Stimulated activated CD4-positive, alpha-beta T cell treated with anti-CD3 and anti-CD28 coated beads, Interleukin-15, amount 100 ng/mL, for 24 hours (primary cell): Measurements from ENCODE around the gene EME1.
A peak's percentile ranks its signal among the peaks of the same experiment; 100 is the strongest.
"Not testable (repeated sequence)": the region's sequence is repeated elsewhere in the genome, so short reads cannot be mapped to it uniquely, and the experiment has no call there.

Source experiments
- DNase-seq: peaks from one replicate; pipeline ENCODE4 v3.0.0-alpha.2; 2020

Gene EME1, protein sequence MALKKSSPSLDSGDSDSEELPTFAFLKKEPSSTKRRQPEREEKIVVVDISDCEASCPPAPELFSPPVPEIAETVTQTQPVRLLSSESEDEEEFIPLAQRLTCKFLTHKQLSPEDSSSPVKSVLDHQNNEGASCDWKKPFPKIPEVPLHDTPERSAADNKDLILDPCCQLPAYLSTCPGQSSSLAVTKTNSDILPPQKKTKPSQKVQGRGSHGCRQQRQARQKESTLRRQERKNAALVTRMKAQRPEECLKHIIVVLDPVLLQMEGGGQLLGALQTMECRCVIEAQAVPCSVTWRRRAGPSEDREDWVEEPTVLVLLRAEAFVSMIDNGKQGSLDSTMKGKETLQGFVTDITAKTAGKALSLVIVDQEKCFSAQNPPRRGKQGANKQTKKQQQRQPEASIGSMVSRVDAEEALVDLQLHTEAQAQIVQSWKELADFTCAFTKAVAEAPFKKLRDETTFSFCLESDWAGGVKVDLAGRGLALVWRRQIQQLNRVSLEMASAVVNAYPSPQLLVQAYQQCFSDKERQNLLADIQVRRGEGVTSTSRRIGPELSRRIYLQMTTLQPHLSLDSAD

DNA sequence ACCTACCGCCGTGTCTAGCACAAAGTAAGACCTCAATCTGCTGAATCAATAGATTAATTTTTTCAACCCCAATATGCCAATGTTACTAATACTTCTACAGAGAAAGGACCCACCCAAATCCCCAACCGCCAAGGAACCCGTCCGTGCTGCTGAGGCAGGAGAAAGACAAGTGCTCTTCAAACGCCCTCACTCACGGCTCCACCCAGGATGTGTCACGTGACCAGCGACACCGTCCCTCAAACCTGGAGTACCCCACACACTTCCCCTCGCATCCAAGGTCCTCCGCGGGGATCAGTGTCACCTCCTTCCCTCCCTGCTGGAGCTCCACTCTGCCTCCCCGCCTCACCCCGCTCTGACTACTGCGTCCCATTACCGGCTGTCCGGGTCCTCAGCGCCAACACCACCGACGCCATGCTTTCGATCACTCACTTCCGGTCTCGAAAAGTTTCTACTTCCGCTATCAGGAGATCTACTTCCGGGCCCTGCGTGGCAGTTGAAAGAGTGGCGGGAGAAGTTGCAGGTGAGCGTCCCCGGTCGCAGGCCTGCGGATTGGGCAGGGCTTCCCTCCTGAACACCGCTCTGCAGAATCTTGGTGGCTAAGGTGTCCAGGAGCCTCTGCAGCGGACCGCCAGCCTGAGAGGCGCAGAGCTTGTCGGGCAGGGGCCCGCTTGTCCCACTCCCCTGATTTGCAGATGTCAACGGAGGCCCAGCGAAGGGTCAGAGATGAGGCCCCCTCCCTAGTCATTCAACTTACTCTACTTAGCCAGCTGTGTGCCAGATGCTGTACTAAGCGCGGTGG lies at the start of gene EME1, which contains the start of gene MRPL27:
Gene EME1, plus strand, starts transcription at position 472 of the 799 bp plus-strand sequence. CDS start 1,980 bp downstream, outside the sequence.
Gene MRPL27, minus strand, starts transcription at position 427 of the 799 bp plus-strand sequence. Its CDS starts 14 bp downstream, at position 413.
- DNase-seq, result peak; percentile 88

DNA sequence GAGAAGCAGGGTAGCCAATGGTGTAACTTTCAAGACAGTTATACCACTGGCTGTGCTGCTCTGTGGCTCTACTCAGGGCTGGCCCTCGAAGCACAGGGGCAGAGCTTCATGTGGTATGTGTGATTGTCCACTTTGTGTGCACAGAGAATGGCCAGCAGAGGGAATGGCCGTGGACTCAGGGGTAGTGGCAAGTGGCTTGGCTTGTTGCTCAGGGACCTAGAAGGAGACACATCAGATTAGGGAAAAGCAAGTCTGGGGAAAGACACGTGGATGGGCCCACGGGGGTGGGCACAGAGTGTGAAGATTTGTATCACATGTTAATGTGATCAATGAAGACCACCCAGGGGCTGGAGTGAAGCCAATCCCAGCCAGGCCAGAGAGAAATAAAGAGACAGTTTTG lies 47.1 kb upstream of the EME1 start:
- no peak for DNase-seq

DNA sequence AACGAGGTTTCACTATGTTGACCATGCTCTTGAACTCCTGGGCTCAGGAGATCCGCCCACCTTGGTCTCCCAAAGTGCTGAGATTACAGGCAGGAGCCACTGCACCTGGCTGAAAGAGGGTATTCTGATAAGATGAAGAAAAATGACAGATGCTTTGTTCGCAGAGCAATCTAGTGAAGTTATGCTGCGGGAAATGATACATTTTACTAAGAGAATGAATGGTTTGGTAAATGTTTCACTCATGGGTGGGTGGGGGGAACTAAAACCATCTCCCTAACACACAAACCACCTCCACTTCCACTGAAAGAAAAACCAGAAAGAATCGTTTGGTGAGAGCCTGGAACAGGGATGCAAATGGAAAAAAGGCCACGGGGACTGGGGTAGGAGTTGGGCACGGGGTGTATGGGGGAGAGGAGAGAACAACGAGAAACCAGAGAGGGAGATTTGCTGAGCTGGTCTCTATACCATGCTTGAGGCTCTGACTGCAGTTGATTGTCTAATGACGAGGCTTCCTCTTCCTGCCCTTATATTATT lies 46.1 kb upstream of the EME1 start:
- no peak for DNase-seq

DNA sequence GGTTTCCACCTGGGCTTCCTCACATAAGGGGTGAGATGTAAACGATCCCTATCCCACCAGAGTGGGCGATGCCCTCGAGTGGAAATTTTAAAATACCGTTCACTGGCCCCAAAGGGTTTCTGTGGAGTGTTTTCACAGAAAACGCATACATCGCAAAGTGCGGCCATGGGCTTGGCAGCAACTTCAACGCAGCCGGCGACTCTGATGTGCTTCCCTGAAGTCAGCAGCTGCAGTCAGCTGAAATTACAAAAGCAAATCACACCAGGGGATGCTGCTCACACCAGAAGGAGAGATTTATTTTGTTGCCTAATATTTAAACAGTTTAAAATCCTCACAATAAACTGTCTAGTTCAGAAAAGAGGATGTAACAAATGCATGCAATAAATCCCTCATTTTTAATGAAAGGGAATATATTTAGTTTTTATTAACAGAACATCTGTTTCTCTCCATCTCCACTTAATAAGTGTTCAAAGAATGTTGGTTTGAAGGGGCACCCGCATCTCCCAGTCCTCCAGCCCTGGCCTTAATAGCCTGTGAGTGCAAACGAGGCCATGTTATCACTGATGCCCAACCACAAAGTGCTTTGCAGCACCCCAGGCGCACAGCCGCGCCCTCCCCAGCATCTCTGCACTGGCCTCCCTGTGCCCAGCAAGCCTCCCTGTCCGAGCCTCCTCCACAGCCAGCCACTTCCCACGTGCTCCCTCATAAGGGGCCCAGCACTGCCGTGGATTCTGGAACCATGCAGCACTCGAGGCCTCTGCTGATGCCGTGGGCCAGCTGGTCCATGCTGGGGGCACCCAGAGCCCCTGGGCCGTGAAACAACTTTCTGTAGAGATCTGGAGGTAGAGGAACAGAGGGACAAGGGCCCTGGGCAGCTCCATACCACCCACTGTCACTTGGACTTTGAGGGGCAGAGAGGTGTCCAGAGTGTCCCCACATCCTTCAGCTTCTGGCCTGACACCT lies 44.4 kb upstream of the EME1 start:
- no peak for DNase-seq

DNA sequence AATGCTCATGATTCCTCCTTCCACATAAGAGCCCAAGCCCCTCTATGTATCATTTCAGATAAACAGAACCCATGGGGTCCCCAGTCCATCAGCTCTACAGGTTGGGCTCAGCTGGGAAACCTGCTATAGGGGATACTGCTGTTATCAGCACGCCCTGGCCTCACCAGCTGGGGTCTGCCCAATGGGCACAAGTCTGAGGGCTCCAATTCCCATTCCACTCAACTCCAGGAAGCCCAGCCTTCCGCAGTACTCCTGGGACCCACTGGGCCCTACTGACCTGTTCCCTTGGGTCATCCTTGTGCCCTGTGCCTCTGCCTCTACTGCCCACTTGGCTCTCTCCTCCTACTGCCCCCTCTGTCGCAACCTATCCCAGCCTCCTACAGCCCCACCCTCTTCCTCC lies 43.3 kb upstream of the EME1 start:
- no peak for DNase-seq

DNA sequence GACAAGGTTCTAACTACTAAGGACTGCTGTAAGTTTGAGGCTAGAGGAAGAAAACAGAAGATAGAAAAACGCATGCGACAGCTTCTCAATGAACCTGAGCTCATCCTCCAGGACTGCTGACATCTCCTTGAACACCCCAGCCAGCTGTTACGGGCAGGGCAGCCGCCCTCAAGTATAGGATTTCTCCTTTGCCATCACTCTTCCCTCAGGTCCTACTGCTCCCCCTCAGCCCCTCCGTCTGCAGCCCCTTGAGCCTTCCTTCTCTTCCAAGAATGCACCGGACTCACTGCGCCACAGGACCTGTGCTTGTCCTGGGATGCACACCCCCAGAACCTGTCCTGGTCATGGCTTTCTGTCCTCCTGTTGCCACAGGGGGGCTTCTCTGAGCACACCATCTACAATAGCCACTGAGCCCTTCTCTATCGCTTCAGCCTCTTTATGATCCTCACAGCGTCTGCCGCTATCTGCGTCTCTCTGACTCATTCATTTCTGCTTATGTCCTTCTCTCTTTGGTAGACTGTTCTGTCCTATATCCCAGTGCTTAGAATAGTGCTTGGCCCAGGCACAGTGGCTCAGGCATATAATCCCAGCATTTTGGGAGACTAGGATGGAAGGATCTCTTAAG lies 42.8 kb upstream of the EME1 start:
- DNase-seq, result no peak

DNA sequence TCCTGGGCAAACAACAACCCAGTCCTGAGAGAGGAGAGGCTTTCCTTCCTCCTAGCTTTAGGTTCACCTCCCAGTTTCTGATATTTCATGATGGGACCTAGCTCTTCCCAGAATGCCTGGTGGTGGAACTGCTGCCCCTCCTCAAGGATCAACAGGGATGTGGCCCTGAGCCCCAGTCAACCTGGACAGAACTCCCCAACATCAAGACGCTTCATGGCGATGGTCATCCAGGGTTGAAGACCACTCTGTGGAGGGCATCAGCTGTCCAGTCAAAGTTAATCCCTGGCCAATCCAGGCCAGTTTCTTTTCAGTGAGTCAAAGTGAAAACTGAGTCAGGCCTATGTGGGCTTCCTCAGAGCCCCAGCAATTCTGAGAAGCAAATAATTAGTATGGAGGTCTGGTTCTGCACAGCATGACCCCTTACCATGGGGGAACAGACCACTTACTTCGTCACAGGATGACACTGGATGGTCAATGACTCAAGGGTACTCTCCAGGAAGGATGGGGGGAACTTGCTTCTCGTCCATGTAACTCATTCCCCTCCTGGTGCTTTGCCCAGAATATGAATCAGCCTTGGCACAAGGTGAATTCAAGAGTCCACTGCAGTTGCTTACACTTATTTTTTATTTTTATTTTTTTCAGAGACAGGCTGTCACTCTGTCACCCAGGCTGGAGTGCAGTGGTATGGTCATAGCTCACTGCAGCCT lies 41.8 kb upstream of the EME1 start:
- no peak for DNase-seq

DNA sequence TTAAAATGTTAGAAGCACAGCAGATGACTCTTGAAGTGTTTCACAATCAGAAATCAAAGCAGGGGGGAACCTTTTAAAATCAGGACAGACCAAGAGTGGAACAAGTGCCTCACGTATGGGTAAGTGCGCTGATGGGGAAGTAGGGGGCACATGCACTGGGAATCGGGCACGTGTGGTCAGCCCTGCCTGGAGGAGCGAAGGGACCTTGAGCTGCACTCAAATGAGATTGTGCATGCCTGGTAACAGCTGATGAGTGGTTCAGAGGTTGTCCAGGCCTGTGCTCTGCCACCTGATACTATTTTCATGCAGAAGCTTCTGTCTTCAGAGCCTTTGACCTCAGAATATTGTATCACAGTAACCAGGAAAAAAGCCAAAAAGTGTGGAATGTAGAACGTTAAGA lies 40.8 kb upstream of the EME1 start:
- no peak for DNase-seq

DNA sequence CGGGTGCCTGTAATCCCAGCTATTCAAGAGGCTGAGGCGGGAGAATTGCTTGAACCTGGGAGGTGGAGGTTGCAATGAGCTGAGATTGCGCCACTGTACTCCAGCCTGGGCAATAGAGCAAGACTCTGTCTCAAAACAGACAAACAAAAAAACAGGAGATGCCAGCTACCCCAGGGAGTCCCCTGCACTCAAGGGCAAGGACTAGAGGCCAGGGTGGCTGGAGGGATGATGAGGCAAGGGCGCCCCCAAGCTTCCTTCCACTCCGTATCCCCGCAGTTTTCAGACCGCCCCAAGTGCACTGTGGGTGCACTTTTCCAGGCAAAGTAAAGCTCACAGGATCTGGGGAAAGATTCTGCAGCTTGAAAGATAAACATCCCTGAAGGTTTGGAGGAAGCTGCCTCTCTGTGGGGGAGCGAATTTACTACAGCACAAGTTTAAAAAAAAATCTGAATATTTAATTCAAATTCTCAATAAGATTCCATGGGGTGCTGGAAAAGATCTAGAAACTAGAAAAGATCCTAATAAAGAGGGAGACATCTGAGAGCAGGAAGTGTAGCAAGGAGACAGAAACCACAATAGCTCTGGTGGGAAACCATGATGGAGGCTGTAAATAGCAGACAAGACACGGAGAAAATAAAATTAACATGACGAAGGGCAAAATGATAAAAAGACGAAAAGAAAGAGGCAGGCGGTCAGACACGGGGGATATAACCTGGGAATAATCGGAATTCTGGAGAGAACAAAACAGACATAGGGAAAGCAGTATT lies 39.6 kb upstream of the EME1 start:
- DNase-seq, result not testable (repeated sequence)

DNA sequence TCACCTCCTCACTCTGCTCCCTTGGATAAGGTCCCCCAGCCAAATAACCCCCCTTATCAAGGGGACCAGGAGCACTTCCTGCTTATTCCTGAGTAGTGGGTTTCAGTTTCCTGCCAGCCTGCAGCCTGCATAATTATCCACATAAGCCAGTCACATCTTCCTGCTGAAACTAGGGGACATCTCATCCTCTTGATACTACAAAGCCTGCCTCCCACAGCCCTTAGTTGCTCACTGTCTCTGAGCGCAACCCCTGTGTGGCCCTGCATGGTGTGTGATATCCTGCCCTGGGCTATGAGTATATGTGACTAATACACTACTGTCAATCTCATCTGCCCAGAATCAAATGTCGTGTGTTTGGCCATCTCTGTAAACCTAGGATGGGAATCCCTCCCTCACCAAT lies 35.1 kb upstream of the EME1 start:
- no peak for DNase-seq

DNA sequence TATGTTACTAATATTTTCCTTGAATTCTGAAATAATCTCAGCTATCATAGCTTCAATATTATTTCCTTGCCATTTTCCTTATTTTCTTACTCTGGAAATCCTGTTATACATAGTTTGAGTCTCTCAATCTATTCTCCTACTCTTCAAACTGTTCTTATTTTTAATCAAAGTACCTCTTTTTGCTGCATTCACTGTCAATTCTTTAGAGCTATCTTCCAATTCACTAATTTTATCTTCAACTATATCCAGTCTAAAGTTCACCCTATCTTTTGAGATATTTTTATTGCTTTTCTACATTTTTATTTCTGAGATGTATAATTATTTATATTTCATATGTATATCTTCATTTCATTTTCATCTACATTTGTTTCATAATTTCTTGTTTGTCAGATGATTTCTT lies 34.4 kb upstream of the EME1 start:
- DNase-seq, result no peak

DNA sequence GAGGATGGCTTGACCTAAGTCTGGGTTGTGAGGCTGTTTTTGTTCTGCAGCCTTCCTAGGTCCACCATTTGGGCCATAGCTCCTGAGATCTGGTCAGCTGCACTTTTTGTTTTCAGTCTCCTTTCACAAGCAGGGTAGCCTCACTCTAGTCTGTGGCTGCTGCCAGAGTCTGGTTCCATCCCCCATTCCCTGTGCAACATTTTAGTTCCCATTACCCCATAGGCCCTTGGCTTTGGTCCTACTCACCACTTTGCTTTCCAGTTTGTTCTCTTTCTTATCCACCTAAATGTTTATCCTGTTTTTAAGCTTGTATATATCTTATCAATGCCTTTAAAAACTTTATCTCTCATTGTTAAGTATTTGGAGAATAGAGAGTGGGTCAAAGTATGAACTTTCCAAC lies 33.6 kb upstream of the EME1 start:
- no peak for DNase-seq

DNA sequence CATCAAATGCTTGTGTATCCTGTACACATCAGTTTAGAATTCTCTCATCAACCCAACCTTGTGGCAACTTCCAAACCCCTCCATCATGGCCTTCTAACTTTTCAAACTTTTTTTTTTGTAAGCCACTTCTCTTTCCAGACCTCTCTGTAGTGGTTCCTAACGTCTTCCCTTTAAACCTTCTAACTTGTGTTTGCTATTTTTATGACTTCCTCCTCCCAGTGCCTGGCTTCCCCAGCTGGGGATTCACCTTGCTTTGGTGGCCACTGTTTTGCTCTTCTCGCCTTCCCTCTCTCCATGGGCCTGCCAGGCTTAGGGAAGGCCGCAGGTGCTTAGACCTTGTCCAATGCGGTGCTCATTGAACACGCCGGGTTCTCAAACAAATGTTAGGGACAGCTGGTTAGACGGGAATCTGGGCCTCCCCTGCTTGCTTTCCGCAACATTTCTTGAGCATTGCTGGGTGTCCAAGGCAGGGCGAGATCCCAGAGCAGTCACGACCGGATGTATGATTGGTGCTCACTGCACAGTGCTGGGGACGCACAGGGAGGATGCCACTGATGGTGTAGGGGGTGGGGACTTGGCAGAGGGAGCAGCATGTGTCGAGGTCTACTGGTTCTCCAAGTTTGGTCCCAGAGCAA lies 28.2 kb upstream of the EME1 start:
- DNase-seq, result no peak

DNA sequence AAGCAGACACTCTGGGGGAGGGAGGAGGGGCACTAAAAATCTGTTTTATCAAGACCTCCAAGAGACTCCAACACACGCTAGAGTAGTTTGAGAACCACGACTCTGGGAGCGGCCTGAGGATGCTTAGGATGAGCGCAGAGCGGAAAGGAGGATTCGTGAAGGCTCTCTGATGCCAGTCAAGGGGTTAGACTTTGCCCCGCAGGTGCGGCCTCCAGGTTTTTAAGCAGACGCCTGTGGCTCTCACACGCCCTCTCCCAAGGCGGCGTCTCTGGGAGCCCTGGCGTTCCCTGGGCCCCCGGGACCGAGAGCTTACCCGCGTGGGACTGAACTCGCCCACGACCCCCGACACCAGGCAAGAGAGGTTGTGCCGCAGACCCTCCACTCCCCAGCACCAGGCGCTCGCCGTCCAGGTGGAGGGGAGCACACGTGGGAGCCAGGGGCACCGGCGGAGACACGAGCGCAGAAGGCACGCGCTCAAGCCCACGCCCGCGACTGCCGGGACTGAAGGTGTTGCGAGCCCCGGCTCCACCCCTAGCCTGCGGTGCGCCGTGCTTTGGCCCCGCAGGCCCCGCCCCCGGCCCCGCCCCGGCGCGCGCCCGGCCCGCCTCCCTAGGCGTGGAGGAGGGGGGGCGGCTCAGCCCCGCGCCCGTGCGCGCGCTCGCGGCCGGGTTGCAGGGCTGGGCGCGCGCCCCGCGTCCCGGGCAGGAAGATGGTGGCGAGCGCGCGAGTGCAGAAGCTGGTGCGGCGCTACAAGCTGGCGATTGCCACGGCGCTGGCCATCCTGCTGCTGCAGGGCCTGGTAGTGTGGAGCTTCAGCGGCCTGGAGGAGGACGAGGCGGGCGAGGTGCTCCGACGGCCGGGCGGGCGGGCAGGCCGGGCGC lies 27.4 kb upstream of the EME1 start, which contains the start of gene XYLT2:
Gene XYLT2, plus strand, starts transcription at position 695 of the 881 bp plus-strand sequence. Its CDS starts 15 bp downstream, at position 710.
- DNase-seq, result peak; percentile 93

DNA sequence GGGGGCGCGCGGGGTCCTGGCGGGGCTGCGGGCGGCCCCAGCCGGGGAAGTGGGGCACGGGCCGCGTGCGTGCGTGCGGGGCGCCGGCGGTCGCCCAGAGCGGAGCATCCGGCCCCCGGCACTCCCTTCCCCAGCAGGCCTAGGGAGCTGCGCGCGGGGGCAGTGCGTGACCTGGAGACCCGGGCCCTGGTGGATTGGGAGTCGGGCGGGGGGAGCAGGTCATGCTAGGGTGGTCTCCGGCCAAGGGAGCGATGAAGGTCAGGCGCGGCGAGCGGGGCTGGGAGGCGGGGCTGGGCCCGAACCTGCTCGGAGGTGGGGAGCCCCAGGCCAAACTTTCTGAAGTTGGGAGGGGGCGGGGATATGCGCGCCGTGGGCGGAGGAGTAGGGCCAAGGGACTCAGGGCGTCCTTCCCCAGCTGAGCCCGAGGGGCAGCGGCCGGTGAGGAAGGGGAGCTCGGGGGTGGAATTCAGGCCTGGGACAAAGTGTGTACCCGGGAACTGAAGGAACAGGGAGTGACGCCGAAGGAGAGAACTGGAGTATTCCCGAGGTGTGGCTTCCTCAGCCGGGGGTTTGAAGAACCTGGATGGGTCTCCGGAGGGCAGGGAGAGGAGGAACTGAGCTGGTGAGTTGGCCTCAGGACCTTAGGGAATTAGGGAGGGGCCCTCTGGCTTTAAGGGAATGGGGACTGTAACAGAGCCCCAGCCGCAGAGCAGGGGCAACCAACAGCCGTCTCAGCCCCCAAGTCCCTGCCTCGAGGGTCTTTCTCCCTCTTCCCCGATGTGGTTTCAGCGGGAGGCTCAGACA lies 26.5 kb upstream of the EME1 start:
- peak; percentile 74 for DNase-seq

DNA sequence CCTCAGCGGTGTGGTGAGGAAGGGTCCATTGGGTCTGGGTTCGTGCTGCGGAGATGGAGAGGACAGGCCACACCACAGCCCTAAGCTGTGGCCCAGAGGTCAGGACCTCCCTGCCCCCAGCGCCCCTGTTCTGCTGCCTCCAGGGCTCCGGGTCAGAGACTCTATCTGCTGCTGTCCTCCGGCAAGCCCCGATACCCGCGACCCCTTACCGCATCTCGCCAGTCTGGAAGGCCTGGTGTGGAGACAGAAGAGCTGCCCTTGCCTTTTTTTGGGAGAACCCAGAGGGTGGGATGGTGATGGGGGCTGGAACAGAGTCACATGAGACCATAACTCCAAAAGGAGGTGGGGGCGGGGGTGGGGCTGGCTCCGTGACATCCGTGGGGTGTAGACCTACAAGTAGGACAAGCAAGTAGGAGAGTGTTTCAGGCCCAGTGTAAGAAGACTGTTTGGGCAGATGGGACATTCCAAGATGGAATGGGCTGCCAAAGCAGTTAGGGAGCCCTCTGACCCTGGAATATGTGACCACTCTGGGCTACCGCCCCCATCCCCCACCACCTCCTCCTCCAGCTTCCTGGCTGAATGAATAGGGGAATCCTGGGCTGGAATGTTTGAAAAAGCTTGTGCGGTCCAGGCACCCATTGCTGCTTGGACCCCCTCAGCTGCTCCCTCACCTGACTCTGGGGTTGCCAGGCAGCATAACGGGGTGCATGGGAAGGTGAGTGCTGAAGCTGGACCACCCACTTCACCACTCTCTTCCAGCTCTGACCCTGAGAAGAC lies 25.7 kb upstream of the EME1 start:
- no peak for DNase-seq

DNA sequence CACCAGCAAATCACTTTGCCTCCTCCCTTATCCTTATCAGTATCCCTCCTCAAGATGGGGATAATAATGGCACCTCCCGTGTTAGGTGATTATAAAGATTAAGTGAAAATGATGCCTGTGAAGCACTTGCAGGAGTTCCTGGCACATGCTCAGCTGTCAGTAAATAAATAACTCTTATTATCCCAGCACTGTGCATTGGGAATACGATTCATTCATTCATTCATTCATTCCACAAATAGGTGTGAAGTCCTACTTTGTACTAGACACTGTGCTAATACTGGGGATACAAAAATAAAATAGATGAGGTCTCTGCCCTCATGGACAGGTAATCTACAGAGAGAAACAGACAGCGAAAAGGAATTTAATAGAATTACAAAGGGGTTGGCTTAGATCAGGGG lies 25.1 kb upstream of the EME1 start:
- DNase-seq, result no peak
